ENCODE data around the gene C2orf68.

The C2orf68 gene

DNA sequence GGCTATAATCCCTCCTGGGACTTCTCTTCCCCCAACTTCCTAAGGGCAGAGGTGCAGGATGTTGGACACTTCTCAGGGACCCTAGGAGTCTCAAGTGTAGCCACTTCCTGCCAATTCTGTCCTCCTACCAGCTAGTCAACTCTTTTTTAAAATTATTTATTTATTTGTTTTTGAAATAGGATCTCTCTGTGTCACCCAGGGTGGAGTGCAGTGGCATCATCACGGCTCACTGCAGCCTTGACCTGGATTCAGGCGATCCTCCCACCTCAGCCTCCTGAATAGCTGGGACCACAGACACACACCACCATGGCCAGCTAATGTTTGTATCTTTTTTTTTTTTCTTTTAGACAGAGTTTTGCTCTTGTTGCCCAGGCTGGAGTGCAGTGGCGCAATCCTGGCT lies 44.6 kb upstream of the C2orf68 start:
- Histone ChIP-seq H3K4me1 (ENCODE audit: control insufficient read depth, insufficient read depth, low read length) (no peaks in the 10 kb centered on the region), H3K4me3 (ENCODE audit: low read depth, low read length) (no peak overlapping the region), H3K27ac (ENCODE audit: extremely low read depth, low read depth, low read length) (no peak overlapping the region), H3K9me3 (ENCODE audit: control insufficient read depth, insufficient read depth, low read depth, low read length) (no peaks in the 10 kb centered on the region), H3K36me3 (ENCODE audit: control insufficient read depth in 2 of 2, insufficient read depth in 1 of 2, low read length in 2 of 2) (peaks cover 17 to 23% of the 10 kb centered on the region in 2 experiments; a peak in 2 of 3 replicates)
- TF ChIP-seq HOXC10 (CRISPR knock-in tag; IDR thresholded peaks at IDR 0.05) (no peak), ZNF2 (tag by site-specific recombination; IDR thresholded peaks at IDR 0.05) (no peak), ZIC2 (tag by site-specific recombination; IDR thresholded peaks at IDR 0.05) (no peak), ZFP37 (tag by site-specific recombination; IDR thresholded peaks at IDR 0.05) (no peak), ZNF658 (tag by site-specific recombination; IDR thresholded peaks at IDR 0.05) (no peak), ZFHX2 (tag by site-specific recombination; conservative IDR thresholded peaks at IDR 0.05) (no peak), FEZF1 (tag by site-specific recombination; IDR thresholded peaks at IDR 0.05) (no peak), KLF1 (tag by site-specific recombination; IDR thresholded peaks at IDR 0.05) (no peak), SP3 (tag by site-specific recombination; IDR thresholded peaks at IDR 0.05) (no peak), ZBTB8A (tag by site-specific recombination; IDR thresholded peaks at IDR 0.05) (no peak), ZNF473 (tag by site-specific recombination; IDR thresholded peaks at IDR 0.05) (no peak), ZNF558 (tag by site-specific recombination; IDR thresholded peaks at IDR 0.05) (no peak), ZNF701 (tag by site-specific recombination; IDR thresholded peaks at IDR 0.05) (no peak), ZNF777 (tag by site-specific recombination; IDR thresholded peaks at IDR 0.05; ENCODE audit: borderline replicate concordance) (no peak)
- TF ChIP-seq, protein P1, sequence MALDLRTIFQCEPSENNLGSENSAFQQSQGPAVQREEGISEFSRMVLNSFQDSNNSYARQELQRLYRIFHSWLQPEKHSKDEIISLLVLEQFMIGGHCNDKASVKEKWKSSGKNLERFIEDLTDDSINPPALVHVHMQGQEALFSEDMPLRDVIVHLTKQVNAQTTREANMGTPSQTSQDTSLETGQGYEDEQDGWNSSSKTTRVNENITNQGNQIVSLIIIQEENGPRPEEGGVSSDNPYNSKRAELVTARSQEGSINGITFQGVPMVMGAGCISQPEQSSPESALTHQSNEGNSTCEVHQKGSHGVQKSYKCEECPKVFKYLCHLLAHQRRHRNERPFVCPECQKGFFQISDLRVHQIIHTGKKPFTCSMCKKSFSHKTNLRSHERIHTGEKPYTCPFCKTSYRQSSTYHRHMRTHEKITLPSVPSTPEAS (tag by site-specific recombination; IDR thresholded peaks at IDR 0.05) = no peak
- TF ChIP-seq, protein P2, sequence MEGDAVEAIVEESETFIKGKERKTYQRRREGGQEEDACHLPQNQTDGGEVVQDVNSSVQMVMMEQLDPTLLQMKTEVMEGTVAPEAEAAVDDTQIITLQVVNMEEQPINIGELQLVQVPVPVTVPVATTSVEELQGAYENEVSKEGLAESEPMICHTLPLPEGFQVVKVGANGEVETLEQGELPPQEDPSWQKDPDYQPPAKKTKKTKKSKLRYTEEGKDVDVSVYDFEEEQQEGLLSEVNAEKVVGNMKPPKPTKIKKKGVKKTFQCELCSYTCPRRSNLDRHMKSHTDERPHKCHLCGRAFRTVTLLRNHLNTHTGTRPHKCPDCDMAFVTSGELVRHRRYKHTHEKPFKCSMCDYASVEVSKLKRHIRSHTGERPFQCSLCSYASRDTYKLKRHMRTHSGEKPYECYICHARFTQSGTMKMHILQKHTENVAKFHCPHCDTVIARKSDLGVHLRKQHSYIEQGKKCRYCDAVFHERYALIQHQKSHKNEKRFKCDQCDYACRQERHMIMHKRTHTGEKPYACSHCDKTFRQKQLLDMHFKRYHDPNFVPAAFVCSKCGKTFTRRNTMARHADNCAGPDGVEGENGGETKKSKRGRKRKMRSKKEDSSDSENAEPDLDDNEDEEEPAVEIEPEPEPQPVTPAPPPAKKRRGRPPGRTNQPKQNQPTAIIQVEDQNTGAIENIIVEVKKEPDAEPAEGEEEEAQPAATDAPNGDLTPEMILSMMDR (tag by site-specific recombination; IDR thresholded peaks at IDR 0.05) = no peak
- TF ChIP-seq, protein P3, sequence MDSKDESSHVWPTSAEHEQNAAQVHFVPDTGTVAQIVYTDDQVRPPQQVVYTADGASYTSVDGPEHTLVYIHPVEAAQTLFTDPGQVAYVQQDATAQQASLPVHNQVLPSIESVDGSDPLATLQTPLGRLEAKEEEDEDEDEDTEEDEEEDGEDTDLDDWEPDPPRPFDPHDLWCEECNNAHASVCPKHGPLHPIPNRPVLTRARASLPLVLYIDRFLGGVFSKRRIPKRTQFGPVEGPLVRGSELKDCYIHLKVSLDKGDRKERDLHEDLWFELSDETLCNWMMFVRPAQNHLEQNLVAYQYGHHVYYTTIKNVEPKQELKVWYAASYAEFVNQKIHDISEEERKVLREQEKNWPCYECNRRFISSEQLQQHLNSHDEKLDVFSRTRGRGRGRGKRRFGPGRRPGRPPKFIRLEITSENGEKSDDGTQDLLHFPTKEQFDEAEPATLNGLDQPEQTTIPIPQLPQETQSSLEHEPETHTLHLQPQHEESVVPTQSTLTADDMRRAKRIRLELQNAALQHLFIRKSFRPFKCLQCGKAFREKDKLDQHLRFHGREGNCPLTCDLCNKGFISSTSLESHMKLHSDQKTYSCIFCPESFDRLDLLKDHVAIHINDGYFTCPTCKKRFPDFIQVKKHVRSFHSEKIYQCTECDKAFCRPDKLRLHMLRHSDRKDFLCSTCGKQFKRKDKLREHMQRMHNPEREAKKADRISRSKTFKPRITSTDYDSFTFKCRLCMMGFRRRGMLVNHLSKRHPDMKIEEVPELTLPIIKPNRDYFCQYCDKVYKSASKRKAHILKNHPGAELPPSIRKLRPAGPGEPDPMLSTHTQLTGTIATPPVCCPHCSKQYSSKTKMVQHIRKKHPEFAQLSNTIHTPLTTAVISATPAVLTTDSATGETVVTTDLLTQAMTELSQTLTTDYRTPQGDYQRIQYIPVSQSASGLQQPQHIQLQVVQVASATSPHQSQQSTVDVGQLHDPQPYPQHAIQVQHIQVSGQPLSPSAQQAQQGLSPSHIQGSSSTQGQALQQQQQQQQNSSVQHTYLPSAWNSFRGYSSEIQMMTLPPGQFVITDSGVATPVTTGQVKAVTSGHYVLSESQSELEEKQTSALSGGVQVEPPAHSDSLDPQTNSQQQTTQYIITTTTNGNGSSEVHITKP (tag by site-specific recombination; IDR thresholded peaks at IDR 0.05) = no peak
- TF ChIP-seq, protein P4, sequence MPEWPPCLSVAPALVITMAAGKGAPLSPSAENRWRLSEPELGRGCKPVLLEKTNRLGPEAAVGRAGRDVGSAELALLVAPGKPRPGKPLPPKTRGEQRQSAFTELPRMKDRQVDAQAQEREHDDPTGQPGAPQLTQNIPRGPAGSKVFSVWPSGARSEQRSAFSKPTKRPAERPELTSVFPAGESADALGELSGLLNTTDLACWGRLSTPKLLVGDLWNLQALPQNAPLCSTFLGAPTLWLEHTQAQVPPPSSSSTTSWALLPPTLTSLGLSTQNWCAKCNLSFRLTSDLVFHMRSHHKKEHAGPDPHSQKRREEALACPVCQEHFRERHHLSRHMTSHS (tag by site-specific recombination; IDR thresholded peaks at IDR 0.05) = no peak
- TF ChIP-seq, protein P5, sequence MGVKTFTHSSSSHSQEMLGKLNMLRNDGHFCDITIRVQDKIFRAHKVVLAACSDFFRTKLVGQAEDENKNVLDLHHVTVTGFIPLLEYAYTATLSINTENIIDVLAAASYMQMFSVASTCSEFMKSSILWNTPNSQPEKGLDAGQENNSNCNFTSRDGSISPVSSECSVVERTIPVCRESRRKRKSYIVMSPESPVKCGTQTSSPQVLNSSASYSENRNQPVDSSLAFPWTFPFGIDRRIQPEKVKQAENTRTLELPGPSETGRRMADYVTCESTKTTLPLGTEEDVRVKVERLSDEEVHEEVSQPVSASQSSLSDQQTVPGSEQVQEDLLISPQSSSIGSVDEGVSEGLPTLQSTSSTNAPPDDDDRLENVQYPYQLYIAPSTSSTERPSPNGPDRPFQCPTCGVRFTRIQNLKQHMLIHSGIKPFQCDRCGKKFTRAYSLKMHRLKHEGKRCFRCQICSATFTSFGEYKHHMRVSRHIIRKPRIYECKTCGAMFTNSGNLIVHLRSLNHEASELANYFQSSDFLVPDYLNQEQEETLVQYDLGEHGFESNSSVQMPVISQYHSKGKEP (tag by site-specific recombination; IDR thresholded peaks at IDR 0.05) = no peak
- TF ChIP-seq, protein P6, sequence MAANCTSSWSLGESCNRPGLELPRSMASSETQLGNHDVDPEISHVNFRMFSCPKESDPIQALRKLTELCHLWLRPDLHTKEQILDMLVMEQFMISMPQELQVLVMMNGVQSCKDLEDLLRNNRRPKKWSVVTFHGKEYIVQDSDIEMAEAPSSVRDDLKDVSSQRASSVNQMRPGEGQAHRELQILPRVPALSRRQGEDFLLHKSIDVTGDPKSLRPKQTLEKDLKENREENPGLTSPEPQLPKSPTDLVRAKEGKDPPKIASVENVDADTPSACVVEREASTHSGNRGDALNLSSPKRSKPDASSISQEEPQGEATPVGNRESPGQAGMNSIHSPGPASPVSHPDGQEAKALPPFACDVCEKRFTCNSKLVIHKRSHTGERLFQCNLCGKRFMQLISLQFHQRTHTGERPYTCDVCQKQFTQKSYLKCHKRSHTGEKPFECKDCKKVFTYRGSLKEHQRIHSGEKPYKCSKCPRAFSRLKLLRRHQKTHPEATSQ (tag by site-specific recombination; IDR thresholded peaks at IDR 0.05) = no peak
- POLR2A ChIA-PET = no interaction called here
- CTCF ChIA-PET = interaction anchor here (0.6 to 3.1 kb wide), 4 partner anchors 19 to 830 kb away, joined by 3 to 12 read pairs (median 5); no protein-coding TSS in a partner anchor

Data from HEK293 (cell line).